HG02840 (cell line): ENCODE data around the gene IER5L.
"Not testable (repeated sequence)": the region's sequence is repeated elsewhere in the genome, so short reads cannot be mapped to it uniquely, and the experiment has no call there.

ENCODE experiments used
- ATAC-seq: cut with Tn5 transposase; IDR thresholded peaks from one replicate; pipeline ENCODE4 v1.9.1; 2021; ENCODE audit warnings: mild to moderate bottlenecking, moderate library complexity, moderate number of reproducible peaks; ENCODE audit not compliant: unreplicated experiment, low FRiP score

Gene IER5L

DNA sequence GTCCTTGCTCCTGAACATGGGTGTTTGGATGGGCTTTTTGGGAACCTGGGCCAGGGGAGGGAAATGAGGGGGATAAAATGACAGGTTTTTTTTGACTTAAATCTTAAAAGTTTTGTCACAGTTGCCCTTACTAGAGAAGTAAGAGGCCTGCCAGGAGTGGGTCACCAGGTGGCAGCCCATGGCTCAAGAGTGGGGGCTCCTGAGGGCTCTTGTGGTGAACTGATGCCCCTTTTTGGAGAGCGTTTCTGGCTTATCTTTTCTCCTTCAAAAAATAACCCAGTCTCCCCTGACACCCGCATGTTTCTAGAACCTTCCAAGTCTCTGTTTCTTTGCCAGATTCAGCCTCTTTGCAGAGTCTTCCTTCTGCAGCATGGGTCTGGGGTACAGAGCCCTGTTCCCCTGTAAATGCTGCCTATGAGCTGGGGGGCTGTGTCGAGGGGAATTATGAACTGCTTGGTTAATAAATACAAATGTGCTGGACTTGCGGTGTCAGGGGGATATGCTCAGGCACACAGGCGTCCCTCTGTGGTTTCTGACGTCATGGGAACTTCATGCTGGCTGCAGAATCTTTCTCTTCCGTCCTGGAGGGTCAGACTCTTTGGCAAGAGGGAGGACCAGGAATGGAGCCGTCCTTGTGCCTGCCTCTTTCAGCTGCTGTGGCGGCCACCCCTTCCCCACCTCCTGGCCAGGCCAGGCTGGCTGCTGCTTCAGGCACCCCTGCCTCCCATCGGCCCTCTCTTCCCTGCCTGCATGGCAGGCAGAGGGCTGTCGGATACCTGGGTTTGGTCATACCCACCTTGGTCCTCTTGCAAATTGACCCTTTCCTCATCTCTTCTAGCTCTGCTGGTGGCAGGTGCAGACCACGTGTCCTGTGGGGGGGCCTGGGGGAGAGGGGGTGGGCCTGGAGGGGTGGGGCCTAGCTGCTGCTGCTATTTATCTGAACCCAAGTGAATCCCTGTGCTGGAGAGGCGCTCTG is 36.7 kb downstream of the IER5L start:
- peak; percentile 36 for ATAC-seq

- ATAC-seq, result peak; percentile 7
Observed at GRCh38 chr9:129140397-129141065, 37.5 kb downstream of the IER5L start.

- peak; percentile 55 for ATAC-seq
Observed at GRCh38 chr9:129139993-129140396, 38.1 kb downstream of the IER5L start.

- no peak for ATAC-seq
Observed at GRCh38 chr9:129139233-129139992, 38.6 kb downstream of the IER5L start.

DNA sequence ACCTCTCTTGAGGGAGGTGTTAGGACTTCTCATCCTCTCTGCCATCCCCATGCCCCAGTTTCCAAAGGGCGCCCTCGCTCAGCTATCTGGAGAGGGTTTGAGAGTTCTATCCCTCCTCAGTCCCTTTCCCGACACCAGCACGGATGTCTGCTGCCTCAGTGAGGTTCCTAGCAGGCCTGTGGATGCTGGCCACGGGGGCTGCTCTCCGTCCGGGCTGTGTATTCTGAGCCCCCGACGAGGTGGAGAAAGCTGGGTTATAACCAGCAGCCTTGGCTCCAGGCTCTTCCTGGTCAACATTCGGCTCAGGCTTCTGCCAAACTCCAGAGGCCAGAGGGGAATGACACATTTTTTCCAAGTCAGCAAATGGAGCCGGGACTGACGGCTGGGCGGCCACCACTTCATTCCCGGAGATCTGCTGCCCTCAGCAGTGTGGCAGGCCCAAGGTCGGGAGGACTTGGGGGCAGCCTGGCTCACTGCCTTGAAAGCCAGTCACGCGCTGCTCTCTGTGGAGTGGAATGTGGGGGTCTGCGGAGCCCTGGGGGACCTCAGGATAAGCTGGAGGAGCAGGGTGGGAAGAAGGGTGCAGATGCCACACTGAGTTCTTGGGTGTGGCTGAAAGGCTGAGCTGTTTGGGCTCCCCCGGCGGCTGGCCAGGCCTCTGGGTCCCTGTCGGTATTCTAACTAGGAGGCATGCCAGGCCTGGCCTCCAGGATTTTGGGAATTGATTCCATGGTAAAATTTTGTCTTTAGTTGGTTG is 39.4 kb downstream of the IER5L start:
- ATAC-seq, result no peak

DNA sequence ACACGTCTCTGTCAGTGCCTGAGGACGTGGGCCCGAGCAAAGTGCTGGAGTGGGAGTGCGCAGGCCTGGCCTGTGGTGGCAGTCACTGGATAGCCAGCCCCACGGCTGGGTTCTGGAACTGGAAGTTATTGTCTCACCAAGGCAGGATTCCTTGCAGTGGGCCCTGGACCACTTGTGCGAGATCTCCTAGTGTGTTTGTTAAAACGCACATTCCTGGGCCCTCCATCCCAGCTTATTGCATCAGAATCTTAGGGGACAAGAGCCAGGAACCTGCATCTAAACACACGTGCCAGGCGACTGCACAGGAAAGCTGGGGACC is 40.0 kb downstream of the IER5L start:
- no peak for ATAC-seq

DNA sequence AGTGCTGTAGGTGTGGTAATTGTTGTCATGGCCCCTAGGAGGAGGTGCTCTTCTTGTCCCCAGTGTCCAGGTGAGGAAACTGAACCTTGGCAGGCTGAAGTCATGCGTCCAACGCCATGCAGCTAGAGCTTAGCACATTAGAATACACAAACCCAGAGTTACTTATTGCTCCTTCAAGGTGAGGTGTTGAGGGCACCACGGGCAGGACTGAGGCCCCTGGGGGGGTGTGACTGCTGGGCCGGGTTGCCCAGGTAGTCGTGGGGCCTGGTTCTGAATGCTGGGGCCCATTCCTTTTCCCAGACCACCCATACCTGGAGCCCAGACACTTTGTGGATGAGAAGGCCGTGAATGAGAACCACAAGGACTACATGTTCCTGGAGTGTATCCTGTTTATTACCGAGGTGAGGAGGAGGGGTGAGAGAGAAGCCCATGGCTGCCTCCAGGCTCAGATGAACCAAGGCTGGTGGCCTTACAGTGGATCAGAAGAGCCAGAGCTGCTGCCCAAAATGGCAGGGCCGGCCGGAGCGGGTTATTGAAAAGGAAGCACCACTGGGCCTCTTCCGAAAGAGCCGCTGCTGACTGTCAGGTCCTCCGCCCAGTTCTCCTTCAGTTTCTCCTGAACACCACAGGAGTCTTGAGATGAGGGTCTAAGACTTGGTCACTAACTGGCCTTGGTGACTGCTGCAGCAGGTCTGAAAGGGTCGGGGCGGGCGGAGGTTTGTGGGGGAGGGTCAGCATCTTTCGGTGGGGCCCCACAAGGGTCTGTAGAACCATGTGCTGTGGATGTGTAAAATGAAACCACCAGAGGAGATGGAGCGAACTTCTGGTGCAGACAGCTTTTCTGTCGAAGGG is 40.5 kb downstream of the IER5L start:
- no peak for ATAC-seq

DNA sequence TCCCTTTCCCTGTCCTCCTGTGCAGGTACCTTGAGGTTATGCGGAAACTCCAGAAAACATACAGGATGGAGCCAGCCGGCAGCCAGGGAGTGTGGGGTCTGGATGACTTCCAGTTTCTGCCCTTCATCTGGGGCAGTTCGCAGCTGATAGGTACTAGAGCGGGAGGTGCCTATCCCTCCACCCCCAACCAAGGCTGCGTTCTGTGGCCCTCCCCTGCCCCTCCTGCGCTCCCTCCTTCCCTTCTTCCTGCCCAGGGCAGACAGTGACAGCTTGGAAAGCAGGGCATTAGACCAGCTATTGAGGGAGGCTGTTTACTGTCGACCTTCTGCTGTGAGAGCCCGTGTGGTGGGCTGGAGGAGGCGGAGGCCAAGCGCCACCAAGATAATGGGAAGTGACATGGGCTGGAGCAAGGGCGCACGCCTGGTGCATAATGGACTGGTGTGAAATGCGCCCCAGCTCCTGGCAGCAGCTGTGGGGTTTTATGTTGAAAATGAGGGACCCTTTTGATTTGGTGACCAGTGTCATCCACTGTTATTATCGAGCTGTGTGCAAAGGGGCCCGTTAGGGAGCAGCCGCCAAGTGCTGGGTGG is 41.5 kb downstream of the IER5L start:
- no peak for ATAC-seq

GRCh38 chr9:129135476-129135875 is 42.6 kb downstream of the IER5L start:
- no peak for ATAC-seq

DNA sequence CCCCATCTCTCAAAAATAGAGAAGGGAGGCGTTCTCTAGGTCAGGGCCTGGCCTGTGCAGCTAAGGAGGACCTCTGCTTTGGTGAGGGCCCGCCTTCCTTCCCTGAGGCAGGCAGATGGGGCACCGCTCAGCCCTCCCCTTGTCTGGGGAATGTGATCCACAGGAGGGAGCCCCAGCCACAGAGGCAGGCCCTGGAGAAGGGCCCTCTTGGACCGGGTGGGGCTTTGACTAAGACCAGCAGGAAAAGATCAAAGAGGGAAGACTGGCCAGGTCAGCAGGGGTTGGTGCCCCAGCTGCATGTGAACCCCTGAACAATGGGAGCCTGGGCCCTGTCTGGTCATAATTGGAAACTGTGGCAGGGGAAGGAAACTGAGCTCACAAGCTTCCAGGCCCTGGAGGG is 45.0 kb downstream of the IER5L start:
- no peak for ATAC-seq

GRCh38 chr9:129131300-129132145 is 46.5 kb downstream of the IER5L start:
- no peak for ATAC-seq

- no peak for ATAC-seq
Observed at GRCh38 chr9:129130791-129131190, 47.3 kb downstream of the IER5L start.

GRCh38 chr9:129130271-129130670 is 47.8 kb downstream of the IER5L start:
- ATAC-seq, result not testable (repeated sequence)

DNA sequence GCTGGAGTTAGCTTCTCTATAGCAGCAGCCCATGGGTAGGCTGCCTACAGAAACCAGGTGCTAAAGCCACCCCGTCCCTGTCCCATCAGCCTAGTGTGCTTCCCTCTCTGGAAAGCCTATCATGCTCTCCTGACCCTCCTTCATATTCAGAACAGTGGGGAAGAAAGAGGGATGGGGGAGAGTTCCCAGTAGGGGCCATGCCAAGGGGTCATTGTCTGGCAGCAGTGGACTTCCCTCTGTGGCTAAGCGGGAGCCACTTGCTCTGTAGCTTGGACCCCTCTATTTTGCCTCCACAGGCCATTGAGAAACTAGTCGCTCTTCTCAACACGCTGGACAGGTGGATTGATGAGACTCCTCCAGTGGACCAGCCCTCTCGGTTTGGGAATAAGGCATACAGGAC is 49.4 kb downstream of the IER5L start:
- no peak for ATAC-seq

DNA sequence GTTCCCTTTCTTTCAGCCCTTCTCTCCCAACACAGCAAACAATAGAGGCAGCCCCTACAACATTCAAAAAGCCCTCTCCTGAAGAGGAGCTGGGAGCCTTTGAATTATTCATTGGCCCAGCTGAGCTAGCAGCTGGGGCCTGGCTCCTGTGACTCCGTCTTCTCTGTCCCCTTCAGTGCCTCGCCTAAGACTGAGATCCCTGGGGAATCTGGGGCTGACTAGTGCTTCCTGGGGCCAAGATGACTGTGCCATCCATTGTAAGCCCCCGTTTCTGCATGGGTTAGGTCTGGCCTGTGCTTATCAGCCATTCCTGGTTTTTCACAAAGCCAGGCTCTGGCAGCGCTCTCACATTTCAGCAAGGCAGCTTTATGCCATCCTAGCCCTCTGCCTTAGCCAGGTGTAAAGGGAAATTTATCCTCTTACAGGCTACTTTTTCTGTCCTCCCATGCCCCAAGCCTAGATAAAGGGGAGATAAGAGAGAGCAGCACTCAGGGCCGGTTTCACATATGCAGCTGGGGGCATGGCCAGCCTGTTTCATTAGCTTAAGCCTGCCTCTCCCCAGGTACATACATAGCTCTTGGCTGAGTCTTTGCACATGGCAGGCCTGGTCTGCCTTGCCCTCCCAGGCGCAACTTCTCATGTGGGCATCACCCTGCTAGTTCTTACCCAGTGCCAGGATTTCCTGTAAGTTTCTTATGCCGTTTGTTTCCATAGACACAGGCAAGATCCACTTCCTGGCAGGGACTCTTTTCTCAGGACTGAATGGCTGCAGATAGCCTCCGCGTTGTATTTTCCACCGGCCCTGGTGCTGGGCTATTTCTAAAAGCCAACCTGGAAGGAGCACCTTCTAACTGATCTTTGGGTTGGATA is 51.1 kb downstream of the IER5L start:
- no peak for ATAC-seq
